GM21423 (cell line): ENCODE data around the gene M6PR.
"Not testable (repeated sequence)": the region's sequence is repeated elsewhere in the genome, so short reads cannot be mapped to it uniquely, and the experiment has no call there.

Source experiments
- ATAC-seq: cut with Tn5 transposase; IDR thresholded peaks from one replicate; pipeline ENCODE4 v1.9.1; 2021; ENCODE audit warnings: mild to moderate bottlenecking, moderate library complexity; ENCODE audit not compliant: unreplicated experiment

Gene M6PR

DNA sequence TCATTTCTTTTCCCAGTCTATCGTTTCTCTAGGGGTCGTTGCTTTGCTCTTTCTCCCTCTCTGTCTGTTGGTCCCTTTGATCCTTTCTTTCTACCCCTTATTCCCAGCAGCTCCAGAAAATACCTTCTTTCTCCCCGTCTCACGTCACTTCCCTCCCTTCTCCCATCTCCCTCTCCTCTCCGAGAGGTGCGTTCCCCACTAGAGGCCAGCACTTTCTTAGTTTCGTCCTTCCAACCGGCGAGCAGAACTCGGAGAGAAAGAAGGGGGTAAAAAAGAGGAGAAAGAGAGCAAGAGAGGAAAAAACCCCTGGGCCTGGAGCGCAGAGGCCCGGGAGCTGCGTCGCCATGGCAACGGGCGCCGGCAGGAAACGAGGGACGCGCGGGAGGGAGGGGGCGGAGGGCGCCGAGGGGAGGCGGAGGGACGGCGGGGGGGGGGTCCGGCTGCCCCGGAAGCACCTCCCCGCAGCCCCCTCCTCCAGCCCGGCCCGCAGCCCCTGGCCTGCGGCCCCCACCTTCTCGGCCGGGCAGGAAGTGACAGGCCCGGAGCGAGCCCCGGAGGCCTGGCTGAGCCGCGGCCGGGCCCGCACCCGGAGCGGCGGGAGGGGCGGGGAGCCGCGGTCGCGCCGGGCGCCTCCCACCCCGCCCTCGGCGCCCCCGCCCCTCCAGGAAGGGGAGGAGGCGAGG, 35.3 kb downstream of the M6PR start, which contains the start of gene PHC1:
Gene PHC1 (plus strand): TSS at position 477 of the 683 bp plus-strand sequence. CDS start 3,169 bp downstream, outside the sequence.
- peak; percentile 54 for ATAC-seq

DNA sequence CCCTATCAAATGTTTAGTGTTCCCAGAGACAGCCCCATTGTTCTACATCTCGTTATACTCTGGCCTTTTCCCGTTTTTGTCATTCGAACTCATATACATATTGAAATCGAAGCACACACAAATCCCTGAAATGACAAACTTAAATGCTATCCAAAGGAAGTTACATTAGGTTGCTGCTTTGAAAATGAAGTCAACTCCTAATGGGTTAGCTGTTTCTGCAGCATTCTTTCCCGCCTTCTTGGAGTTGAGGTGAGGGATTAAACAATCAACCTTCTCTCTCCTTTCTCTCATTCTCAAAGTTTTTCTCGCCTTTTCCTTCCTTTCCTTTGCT, 35.8 kb downstream of the M6PR start:
- ATAC-seq: no peak

DNA sequence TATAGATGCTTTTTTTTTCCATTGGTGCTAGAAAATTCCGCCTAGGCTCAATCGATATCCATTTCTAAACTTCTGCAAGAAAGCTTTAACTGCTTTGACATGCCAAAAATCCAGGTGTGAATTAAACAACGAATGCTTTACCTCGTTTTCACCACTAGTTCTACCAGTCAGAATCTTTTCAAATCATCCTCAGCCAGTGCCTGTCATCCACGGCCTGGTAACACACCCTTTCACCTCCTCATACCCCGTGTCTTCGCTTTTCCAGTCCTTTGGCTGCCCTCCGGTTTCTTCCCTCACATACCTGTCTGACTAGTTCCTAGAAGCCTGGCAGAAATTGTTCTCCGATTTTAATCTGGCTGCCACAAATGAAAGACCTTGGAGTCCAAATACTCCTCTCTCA, 36.5 kb downstream of the M6PR start:
- no peak for ATAC-seq

DNA sequence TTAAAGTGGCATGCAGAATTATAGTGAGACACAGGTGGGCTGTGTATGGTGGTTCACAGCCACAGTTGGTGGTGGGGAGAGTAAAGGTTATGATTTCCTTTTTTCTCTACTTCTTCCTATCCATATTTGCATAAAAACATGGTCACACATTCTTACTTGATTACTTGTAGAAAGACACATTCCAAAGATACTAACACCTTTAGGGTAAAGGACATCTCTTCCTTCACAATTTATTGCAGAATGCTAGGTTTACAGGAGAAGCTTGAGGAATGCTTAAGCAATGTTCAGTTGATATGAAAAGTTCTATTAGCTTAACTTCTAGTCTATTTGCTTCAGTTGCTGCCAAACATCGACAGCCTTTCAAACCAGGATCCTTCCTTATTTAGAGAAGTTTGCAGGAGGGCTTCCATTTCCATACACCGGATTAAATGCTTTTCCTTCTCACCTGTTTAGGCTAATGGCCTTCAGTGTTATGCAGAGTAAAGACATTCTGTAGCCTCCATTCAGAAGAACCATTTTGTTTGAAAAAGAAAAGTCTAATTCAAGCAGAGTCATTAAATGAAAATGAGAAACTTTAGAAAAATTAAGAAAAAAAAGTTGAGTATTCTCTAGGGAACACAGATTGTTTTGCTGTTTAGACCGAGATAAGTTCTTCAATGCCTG, 37.7 kb downstream of the M6PR start:
- ATAC-seq: no peak

DNA sequence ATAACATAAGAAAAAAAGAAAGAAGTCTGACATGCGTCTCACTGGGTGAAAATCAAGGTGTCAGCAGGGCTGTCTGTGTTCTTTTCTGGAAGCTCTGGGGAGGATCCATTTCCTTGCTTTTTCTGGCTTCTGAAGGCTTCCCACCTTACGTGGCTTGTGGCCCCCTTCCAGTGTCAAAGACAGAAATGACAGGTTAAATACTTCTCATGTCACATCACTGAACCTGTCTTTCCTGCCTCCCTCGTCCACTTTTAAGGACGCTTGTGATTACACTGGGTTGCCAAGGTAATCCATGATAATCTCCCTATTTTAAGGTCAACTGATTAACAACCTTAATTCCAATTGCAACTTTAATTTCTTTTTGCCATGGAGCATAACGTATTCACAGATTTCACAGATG, 39.7 kb downstream of the M6PR start:
- no peak for ATAC-seq

DNA sequence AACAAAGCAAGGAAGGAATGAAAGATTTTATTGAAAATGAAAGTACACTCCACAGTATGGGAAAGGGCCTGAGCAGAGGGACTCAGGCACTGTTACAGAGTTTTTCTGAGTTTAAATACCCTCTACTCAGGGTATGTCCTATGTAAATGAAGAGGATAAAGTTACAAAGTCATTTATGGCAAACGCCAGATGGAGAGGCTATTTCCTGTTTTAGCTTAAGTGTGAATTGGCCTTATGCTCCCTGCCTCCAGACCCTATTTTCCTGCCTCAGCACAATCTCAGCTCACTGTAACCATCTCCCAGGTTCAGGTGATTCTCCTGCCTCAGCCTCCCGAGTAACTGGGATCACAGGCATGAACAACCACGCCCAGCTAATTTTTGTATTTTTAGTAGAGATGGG, 41.9 kb downstream of the M6PR start:
- ATAC-seq: no peak

DNA sequence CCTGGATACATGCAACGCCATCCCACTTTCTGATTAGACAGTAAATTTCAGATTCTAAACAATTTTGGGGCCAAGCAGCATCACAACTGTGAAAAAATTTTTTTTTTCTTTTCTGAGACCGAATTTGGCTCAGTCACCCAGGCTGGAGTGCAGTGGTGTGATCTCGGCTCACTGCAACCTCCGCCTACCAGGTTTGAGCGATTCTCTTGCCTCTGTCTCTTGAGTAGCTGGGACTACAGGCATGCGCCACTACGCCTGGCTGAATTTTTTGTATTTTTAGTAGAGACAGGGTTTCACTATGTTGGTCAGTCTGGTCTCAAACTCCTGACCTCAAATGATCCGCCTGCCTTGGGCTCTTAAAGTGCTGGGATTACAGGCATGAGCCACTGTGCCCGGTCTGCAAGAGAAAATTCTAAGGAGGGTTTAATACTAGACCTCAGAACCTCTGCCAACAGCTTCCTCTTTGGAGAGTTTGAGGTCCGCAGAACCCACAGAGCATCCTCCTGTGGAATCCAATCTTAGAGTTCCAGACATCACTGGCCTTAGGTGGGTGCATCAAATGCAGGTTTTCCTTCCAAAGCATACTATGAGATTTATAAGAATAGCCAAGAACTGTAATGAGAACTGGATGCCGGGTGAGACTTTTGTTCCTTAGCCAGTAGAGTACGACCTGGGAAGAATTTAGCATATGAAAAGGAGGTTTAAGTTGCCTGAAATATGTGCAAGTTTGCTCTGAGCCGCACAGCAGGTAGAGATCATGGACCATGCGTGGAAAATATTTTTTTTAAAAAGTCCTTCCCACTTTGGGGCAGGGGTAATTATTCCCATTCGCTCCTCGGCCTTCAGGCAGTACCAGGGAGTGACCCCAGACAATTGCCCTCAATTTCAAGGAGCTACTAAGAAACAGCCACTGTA, 42.9 kb downstream of the M6PR start:
- no peak for ATAC-seq

DNA sequence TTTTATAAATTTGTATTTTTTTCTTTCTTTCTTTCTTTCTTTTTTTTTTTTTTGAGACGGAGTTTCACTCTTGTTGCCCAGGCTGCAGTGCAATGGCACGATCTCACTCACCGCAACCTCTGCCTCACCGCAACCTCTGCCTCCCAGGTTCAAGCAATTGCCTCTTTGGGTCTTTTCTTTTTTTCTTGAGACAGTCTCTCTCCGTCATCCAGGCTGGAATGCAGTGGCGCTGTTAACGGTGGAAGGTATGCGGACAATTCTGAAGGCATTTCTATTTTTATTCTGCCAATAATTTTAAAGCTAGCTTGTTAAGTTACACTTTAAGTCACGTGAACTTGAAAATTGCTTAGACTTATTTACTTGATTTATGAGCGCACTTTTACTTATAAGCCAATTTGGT, 43.9 kb downstream of the M6PR start:
- no peak for ATAC-seq

DNA sequence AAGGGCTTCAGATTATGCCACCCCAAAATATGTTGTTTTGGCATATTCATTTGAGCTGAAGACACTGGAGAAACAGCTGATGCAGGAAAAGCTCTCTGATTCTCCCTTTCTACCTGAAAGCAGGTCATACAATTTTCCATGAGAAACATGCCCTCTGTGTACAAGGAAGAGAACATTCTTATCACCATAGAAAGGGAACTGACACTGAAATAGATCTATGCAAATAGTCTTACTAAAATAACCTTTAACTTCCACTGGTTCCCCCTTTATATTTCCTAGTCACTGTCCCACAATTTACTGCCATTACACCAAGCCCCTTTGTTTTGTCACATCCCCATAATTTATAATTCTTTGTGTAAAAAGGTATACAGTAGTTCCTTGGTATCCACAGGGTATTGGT, 44.8 kb downstream of the M6PR start:
- no peak for ATAC-seq

DNA sequence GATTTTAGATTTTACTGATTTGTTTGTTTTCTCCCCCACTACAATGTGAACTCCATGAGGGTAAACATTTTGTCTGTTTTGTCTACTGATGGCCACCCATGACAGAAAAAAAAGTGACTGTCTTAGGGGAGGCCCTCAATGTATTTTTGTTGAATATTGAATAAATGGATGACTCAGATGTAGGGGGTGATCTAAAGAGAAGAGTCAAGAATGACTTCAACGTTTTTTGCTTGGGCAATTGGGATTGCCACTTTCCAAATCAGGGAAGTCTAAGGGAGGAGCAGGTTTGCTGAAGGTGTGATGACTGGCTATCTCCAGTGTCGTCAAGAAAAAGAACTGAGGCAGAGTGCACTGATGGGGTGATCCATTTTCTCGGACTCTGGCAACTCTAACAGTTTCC, 45.8 kb downstream of the M6PR start:
- ATAC-seq: no peak

DNA sequence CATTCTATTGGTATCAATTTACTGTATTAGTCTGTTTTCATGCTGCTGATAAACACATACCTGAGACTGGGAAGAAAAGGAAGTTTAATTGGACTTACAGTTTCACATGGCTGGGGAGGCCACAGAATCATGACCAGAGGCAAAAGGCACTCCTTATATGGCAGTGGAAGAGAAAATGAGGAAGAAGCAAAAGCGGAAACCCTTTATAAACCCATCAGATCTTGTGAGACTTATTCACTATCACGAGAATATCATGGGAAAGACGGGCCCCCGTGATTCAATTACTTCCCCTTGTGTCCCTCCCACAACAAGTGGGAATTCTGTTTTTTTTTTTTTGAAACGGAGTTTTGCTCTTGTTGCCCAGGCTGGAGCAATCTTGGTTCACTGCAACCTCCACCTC, 46.7 kb downstream of the M6PR start:
- not testable (repeated sequence) for ATAC-seq

DNA sequence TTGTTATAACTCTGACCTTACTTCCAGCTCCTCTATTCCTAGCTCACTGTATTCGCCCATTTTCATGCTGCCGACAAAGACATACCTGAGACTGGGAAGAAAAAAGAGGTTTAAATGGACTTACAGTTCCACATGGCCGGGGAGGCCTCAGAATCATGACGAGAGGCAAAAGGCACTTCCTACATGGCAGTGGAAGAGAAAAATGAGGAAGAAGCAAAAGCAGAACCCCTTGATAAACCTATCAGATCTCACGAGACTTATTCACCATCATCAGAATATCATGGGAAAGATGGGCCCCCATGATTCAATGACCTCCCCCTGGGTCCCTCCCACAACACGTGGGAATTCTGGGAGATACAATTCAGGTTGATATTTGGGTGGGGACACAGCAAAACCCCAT, 49.6 kb downstream of the M6PR start:
- no peak for ATAC-seq

DNA sequence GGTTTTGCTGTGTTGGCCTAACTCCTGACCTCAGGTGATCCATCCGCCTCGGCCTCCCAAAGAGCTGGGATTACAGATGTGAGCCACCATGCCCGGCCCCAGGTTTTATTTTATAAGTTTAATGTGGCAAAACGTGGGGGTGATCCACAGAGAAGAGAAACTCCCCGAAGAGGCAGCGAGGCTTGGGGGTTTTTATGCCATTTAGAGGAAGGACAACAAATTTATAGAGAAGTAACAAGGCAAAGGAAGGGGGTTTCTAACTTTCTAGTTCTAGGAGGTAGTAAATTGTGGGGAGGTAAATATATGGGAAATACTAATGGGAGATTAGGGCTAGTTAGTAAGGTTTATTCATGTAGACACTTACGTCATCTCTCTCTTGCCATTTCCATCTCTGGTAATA, 52.4 kb downstream of the M6PR start:
- ATAC-seq: no peak

DNA sequence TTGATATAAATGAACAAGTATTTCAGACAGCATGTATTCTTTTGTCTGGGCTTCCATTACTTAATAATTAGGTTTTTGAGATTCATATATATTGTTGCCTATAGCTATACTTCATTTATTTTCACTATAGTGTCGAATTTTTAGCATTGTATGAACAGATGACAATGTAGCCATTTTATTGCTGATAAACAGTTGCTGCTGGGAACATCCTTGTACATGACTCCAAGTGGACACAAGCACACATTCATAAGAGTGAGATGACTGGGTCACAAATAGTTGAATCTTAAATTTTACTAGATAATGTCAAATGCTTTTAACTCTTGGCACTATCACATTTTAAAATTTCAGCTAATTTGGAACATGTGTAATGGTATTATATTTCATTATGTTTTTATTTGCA, 54.5 kb downstream of the M6PR start:
- no peak for ATAC-seq

DNA sequence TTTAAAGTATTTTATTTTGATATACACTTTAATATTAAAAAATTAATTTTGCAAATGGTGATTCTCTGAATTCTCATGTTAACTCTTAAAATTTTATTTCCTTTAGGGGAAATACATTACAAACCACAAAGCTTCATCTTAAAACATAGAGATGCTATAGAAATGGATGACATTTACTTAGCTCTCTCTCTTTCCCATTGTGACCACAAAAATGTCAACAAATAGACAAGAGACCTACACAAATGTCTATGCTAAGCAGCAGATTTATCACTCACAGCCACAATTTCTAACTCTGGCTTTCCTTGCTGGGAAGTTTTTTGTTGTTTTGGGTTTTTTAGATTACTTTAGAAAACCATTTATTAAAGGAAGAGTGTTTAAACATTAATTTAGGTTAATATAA, 55.1 kb downstream of the M6PR start:
- no peak for ATAC-seq

DNA sequence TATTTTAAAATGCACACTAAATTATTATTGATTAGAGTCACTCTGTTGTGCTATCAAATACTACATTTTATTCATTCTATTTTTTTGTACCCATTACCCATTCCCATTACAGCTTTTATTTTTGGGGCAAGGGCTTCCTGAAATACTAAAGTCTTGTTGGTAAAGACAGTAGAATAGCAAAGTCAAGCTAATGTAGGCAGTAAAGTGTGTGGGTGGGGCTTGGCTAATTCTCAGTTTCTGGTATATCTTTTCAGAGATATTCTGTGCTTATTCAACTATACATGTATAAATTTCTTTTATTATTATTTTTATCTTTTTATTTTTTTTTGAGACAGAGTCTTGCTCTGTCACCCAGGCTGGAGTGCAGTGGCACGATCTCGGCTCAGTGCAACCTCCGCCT, 57.5 kb downstream of the M6PR start:
- ATAC-seq: no peak
